HCT116 (cell line): ENCODE results near the gene RDH14. TPM values are rescaled to one million over a fixed set of nuclear protein-coding genes. Genes with fewer than 3 reads are reported as not detected.

Experiments used
- ATAC-seq: fragments of 200-7000 bp; cut with Tn5 transposase; 2 replicates; pipeline ENCODE4 v1.9.1; 2020; ENCODE audit warnings: mild to moderate bottlenecking, moderate library complexity
- BruUV-seq: library from RNA; stranded (reverse); fragments of 400-500 nt; replicated peaks from 2 replicates; lab custom pipeline; 2021; lab: Mats Ljungman, UMichigan
- CTCF ChIA-PET: fragments of 300-600 bp; sonication (Branson Sonifier 250); formaldehyde crosslinking; loops from one replicate; lab custom pipeline; 2021; ENCODE audit warnings: antibody characterized with exemption; lab: Charles Lee
- POLR2A ChIA-PET: fragments of 300-600, 350-600 bp; sonication (Branson Sonifier 250); formaldehyde crosslinking; loops from one replicate; lab custom pipeline; 2021; ENCODE audit warnings: antibody characterized with exemption; lab: Charles Lee
- RAD21 ChIA-PET, 2 experiments: fragments of 300-600 bp; sonication (Branson Sonifier 250); formaldehyde crosslinking; loops; one replicate each; lab custom pipeline; 2023; ENCODE audit warnings: low total read pairs in 2 of 2; ENCODE audit not compliant: uncharacterized antibody in 2 of 2, unreplicated experiment in 2 of 2, low non-redundant PET in 1 of 2; lab: Charles Lee
- DNase-seq: peaks from one replicate; pipeline ENCODE4 v3.0.0-alpha.2; 2010; ENCODE audit warnings: low read depth, low spot score
- H2AFZ ChIP-seq: fragments of 200-600 bp; shearing (Covaris generic), sonication (generic); 2 replicates; pipeline ENCODE4 v1.6.1; 2017; ENCODE audit warnings: low read depth, mixed run types, mixed read lengths, antibody characterized with exemption, low read length; ENCODE audit not compliant: poor library complexity, severe bottlenecking
- H3K27ac ChIP-seq: 2 replicates; pipeline ENCODE4 v1.5.1; 2012; ENCODE audit warnings: low read depth, low read length
- H3K27me3 ChIP-seq: fragments of 200-600 bp; sonication (generic); 2 replicates; pipeline ENCODE4 v1.6.1; 2016; ENCODE audit warnings: mixed run types, low read length, mixed read lengths; ENCODE audit not compliant: insufficient read depth
- H3K36me3 ChIP-seq, 2 experiments: fragments of 200-500 bp in 1 of 2; fragments of 200-600 bp in 1 of 2; sonication (Bioruptor generic) in 1 of 2; sonication (generic) in 1 of 2; 2 replicates each; pipeline versions ENCODE4 v1.5.1 to v1.6.1; 2014 to 2016; ENCODE audit warnings: low read length in 2 of 2, inconsistent platforms in 1 of 2, mixed read lengths in 1 of 2, mixed run types in 1 of 2; ENCODE audit not compliant: insufficient read depth in 2 of 2, control insufficient read depth in 1 of 2
- H3K4me1 ChIP-seq, 2 experiments: fragments of 200-600 bp in 1 of 2; sonication (generic) in 1 of 2; 2 replicates each; pipeline versions ENCODE4 v1.5.1 to v1.6.1; 2012 to 2017; ENCODE audit warnings: low read length in 2 of 2, inconsistent platforms in 1 of 2, mild to moderate bottlenecking in 1 of 2, mixed read lengths in 1 of 2, mixed run types in 1 of 2, moderate library complexity in 1 of 2; ENCODE audit not compliant: insufficient read depth in 2 of 2, control insufficient read depth in 1 of 2
- H3K4me2 ChIP-seq: fragments of 200-600 bp; sonication (generic); 2 replicates; pipeline ENCODE4 v1.6.1; 2017; ENCODE audit warnings: mixed run types, low read length, mixed read lengths
- H3K4me3 ChIP-seq, 2 experiments: fragments of 200-600 bp in 1 of 2; sonication (generic) in 1 of 2; replicated peaks in 1 of 2; 2 replicates each; pipeline ENCODE4 v1.5.1; 2011 to 2016; ENCODE audit warnings: low read length in 2 of 2, control low read depth in 1 of 2, low read depth in 1 of 2, mild to moderate bottlenecking in 1 of 2, mixed read lengths in 1 of 2, mixed run types in 1 of 2
- H3K79me2 ChIP-seq: fragments of 200-600 bp; sonication (generic); 2 replicates; pipeline ENCODE4 v1.6.1; 2017; ENCODE audit warnings: mild to moderate bottlenecking, mixed run types, low read length, moderate library complexity, mixed read lengths; ENCODE audit not compliant: insufficient read depth
- H3K9ac ChIP-seq: fragments of 200-600 bp; sonication (generic); 2 replicates; pipeline ENCODE4 v1.6.1; 2016; ENCODE audit warnings: low read length, mixed read lengths
- H3K9me2 ChIP-seq: fragments of 200-600 bp; sonication (generic), shearing (Covaris generic); 2 replicates; pipeline ENCODE4 v1.6.1; 2017; ENCODE audit warnings: mixed run types, mild to moderate bottlenecking, moderate library complexity; ENCODE audit not compliant: insufficient read depth
- H3K9me3 ChIP-seq, 2 experiments: fragments of 200-500 bp in 1 of 2; fragments of 200-600 bp in 1 of 2; sonication (Bioruptor generic) in 1 of 2; sonication (generic) in 1 of 2; 2 replicates each; pipeline ENCODE4 v1.6.1; 2014 to 2017; ENCODE audit warnings: low read length in 2 of 2, mixed read lengths in 2 of 2, inconsistent platforms in 1 of 2, low read depth in 1 of 2, mild to moderate bottlenecking in 1 of 2, mixed run types in 1 of 2, moderate library complexity in 1 of 2; ENCODE audit not compliant: control insufficient read depth in 1 of 2, insufficient read depth in 1 of 2
- H4K20me1 ChIP-seq: fragments of 200-600 bp; sonication (generic), shearing (Covaris generic); 2 replicates; pipeline ENCODE4 v1.6.1; 2017; ENCODE audit warnings: mixed run types, mild to moderate bottlenecking, moderate library complexity; ENCODE audit not compliant: insufficient read depth
- CBX3 ChIP-seq: IDR thresholded peaks from 2 replicates; pipeline ENCODE4 v1.6.1; 2012; ENCODE audit warnings: low read depth
- CEBPB ChIP-seq: IDR thresholded peaks from 2 replicates; pipeline ENCODE4 v1.6.1; 2012; ENCODE audit warnings: low read depth
- CTCF ChIP-seq, 3 experiments: fragments of 200-600 bp in 1 of 3; sonication (generic) in 1 of 3; IDR thresholded peaks in 2 of 3; conservative IDR thresholded peaks in 1 of 3; 2 replicates each; pipeline ENCODE4 v1.5.1; 2012 to 2017; ENCODE audit warnings: low read depth in 2 of 3, low read length in 2 of 3, antibody characterized with exemption in 1 of 3, borderline replicate concordance in 1 of 3, control low read depth in 1 of 3, mild to moderate bottlenecking in 1 of 3, mixed read lengths in 1 of 3, mixed run types in 1 of 3, moderate library complexity in 1 of 3; ENCODE audit not compliant: insufficient read depth in 1 of 3
- EGR1 ChIP-seq: IDR thresholded peaks from 2 replicates; pipeline ENCODE4 v1.6.1; 2012; ENCODE audit warnings: low read depth
- ELF1 ChIP-seq: IDR thresholded peaks from 2 replicates; pipeline ENCODE4 v1.6.1; 2012; ENCODE audit warnings: low read depth, borderline replicate concordance
- EZH2 ChIP-seq: fragments of 200-600 bp; sonication (generic); IDR thresholded peaks from 2 replicates; pipeline ENCODE4 v1.6.1; 2017; ENCODE audit warnings: antibody characterized with exemption, mixed run types
- EZH2phosphoT487 ChIP-seq: fragments of 200-600 bp; IDR thresholded peaks from 2 replicates; pipeline ENCODE4 v1.6.1; 2018; ENCODE audit warnings: antibody characterized with exemption, borderline replicate concordance
- FOSL1 ChIP-seq: IDR thresholded peaks from 2 replicates; pipeline ENCODE4 v1.6.1; 2012; ENCODE audit warnings: low read depth
- JUND ChIP-seq: IDR thresholded peaks from 2 replicates; pipeline ENCODE4 v1.6.1; 2012
- MAX ChIP-seq: IDR thresholded peaks from 2 replicates; pipeline ENCODE4 v1.6.1; 2012
- POLR2A ChIP-seq: IDR thresholded peaks from 2 replicates; pipeline ENCODE4 v1.7.0; 2011; ENCODE audit warnings: borderline replicate concordance; ENCODE audit not compliant: insufficient read depth, insufficient read length; ENCODE audit errors: extremely low read depth
- POLR2AphosphoS5 ChIP-seq: IDR thresholded peaks from 2 replicates; pipeline ENCODE4 v1.6.1; 2011; ENCODE audit warnings: mild to moderate bottlenecking, low read depth, low read length, moderate library complexity
- RAD21 ChIP-seq: IDR thresholded peaks from 2 replicates; pipeline ENCODE4 v1.6.1; 2012; ENCODE audit warnings: low read depth, mild to moderate bottlenecking
- SIN3A ChIP-seq: IDR thresholded peaks from 2 replicates; pipeline ENCODE4 v1.6.1; 2012; ENCODE audit warnings: low read depth
- SP1 ChIP-seq: IDR thresholded peaks from 2 replicates; pipeline ENCODE4 v1.6.1; 2012; ENCODE audit warnings: low read depth
- SRF ChIP-seq: IDR thresholded peaks from 2 replicates; pipeline ENCODE4 v1.6.1; 2012; ENCODE audit warnings: low read depth
- ZBTB33 ChIP-seq: IDR thresholded peaks from 2 replicates; pipeline ENCODE4 v1.6.1; 2011; ENCODE audit warnings: mild to moderate bottlenecking, low read length, moderate library complexity; ENCODE audit not compliant: insufficient replicate concordance; ENCODE audit errors: extremely low read depth
- ZFX ChIP-seq: fragments of 450-650 bp; IDR thresholded peaks from 2 replicates; pipeline ENCODE4 v1.6.1; 2017
- ZNF274 ChIP-seq: fragments of 200-500 bp; sonication (Bioruptor generic); IDR thresholded peaks from 2 replicates; pipeline ENCODE4 v1.6.1; 2014; ENCODE audit warnings: mild to moderate bottlenecking, low read depth, low read length, inconsistent platforms
- intact Hi-C: fragments of 100-400 bp; cut with micrococcal nuclease; formaldehyde crosslinking; loops from 2 replicates; pipeline ENCODE4 v1.10.0; 2022
- total RNA-seq: library from RNA; stranded (reverse); gene quantifications from one replicate; pipeline ENCODE4 v1.2.1, GENCODE V29; 2021; ENCODE audit not compliant: unreplicated experiment

The RDH14 gene
- total RNA-seq, 1 experiment from 2014 or later = 15.5 TPM

GRCh38 chr2:18531194-18531593, 29.3 kb downstream of the RDH14 start:
- no peaks in the 10 kb centered on the region for H4K20me1 ChIP-seq
- no peak overlapping the region for H3K4me2 ChIP-seq
- no peaks in the 10 kb centered on the region for H3K4me1 ChIP-seq
- no peak overlapping the region for H3K4me3 ChIP-seq
- H2AFZ ChIP-seq = no peak overlapping the region
- H3K27me3 ChIP-seq = no peaks in the 10 kb centered on the region
- intact Hi-C loops = no loop called here
- no peak overlapping the region for H3K27ac ChIP-seq
- no peaks in the 10 kb centered on the region for H3K79me2 ChIP-seq
- ChIA-PET CTCF (no interaction called here), POLR2A (no interaction called here), RAD21 (no interaction called here)
- H3K9me2 ChIP-seq = no peaks in the 10 kb centered on the region
- H3K9ac ChIP-seq = no peak overlapping the region
- no peaks in the 10 kb centered on the region for H3K36me3 ChIP-seq
- no peak for TF ChIP-seq POLR2A
- TF ChIP-seq ZNF274 = no peak
- no peak for TF ChIP-seq ZBTB33
- TF ChIP-seq SIN3A = no peak
- no peaks in the 10 kb centered on the region for H3K9me3 ChIP-seq
- ATAC-seq = no peak
- BruUV-seq = no TSS peak
- DNase-seq = no peak

GRCh38 chr2:18527822-18528221, 32.6 kb downstream of the RDH14 start:
- H3K4me3 ChIP-seq = no peak overlapping the region
- H3K27me3 ChIP-seq = no peaks in the 10 kb centered on the region
- CTCF ChIA-PET = no interaction called here
- no peaks in the 10 kb centered on the region for H3K4me1 ChIP-seq
- H3K9ac ChIP-seq = no peak overlapping the region
- no TSS peak for BruUV-seq
- H3K4me2 ChIP-seq = no peak overlapping the region
- H3K9me2 ChIP-seq = no peaks in the 10 kb centered on the region
- H3K9me3 ChIP-seq = no peaks in the 10 kb centered on the region
- DNase-seq (no peak), ATAC-seq (no peak)
- POLR2A ChIA-PET = no interaction called here
- RAD21 ChIA-PET = no interaction called here
- intact Hi-C loops = no loop called here
- H3K27ac ChIP-seq = no peak overlapping the region
- H3K36me3 ChIP-seq = no peaks in the 10 kb centered on the region
- no peaks in the 10 kb centered on the region for H3K79me2 ChIP-seq
- H4K20me1 ChIP-seq = no peaks in the 10 kb centered on the region
- H2AFZ ChIP-seq = no peak overlapping the region
- no peak for TF ChIP-seq CBX3
- TF ChIP-seq ZFX = no peak
- TF ChIP-seq CTCF (IDR thresholded peaks at IDR 0.05 in 2 of 3, conservative IDR thresholded peaks at IDR 0.05 in 1 of 3; ENCODE audit: borderline replicate concordance in 1 of 3, insufficient read depth in 1 of 3, low read depth in 2 of 3, low read length in 2 of 3) = no peak
- no peak for TF ChIP-seq MAX
- no peak for TF ChIP-seq CEBPB
- TF ChIP-seq JUND = no peak
- no peak for TF ChIP-seq POLR2A
- no peak for TF ChIP-seq POLR2AphosphoS5
- TF ChIP-seq ELF1 = no peak
- TF ChIP-seq EZH2phosphoT487 = no peak
- no peak for TF ChIP-seq SIN3A
- no peak for TF ChIP-seq SP1
- TF ChIP-seq SRF = no peak
- no peak for TF ChIP-seq FOSL1
- TF ChIP-seq EGR1 = no peak
- TF ChIP-seq ZNF274 = no peak
- TF ChIP-seq RAD21 = no peak
- TF ChIP-seq EZH2 = no peak
